IMR-90 (cell line): ENCODE results near the gene WDR48. TPM values are rescaled to one million over a fixed set of nuclear protein-coding genes. Genes with fewer than 3 reads are reported as not detected.

Source experiments
- ATAC-seq: fragments of 200-7000 bp; cut with Tn5 transposase; 2 replicates; pipeline ENCODE4 v1.9.1; 2020; ENCODE audit warnings: low read depth, mild to moderate bottlenecking, moderate library complexity
- BruUV-seq: library from RNA; stranded (reverse); fragments of 400-500 nt; replicated peaks from 2 replicates; lab custom pipeline; 2021; lab: Mats Ljungman, UMichigan
- CTCF ChIA-PET: fragments of 300-600 bp; formaldehyde crosslinking; extraction: SDS; loops from one replicate; lab custom pipeline; 2021; ENCODE audit warnings: antibody characterized with exemption; lab: Yijun Ruan, JAX
- POLR2A ChIA-PET: fragments of 300-600 bp; sonication (Branson Sonifier 250); formaldehyde crosslinking; loops from one replicate; lab custom pipeline; 2022; ENCODE audit warnings: antibody characterized with exemption; ENCODE audit not compliant: unreplicated experiment; lab: Charles Lee
- DNase-seq: peaks from one replicate; pipeline ENCODE4 v3.0.0; 2013
- H2AFZ ChIP-seq: replicated peaks from 2 replicates; pipeline ENCODE3; 2013; ENCODE audit warnings: low read length, mild to moderate bottlenecking; ENCODE audit not compliant: poor library complexity
- H2AK5ac ChIP-seq: 2 replicates; pipeline ENCODE4 v1.6.1; 2013; ENCODE audit warnings: low read depth, low read length, inconsistent platforms
- H2AK9ac ChIP-seq: replicated peaks from 2 replicates; pipeline ENCODE3; 2013; ENCODE audit warnings: mild to moderate bottlenecking, low read depth, low read length, moderate library complexity; ENCODE audit not compliant: poor library complexity
- H2BK120ac ChIP-seq: 2 replicates; pipeline ENCODE4 v1.6.1; 2013; ENCODE audit warnings: low read depth, low read length, inconsistent platforms
- H2BK15ac ChIP-seq: 3 replicates; pipeline ENCODE4 v1.6.1; 2013; ENCODE audit warnings: low read depth, low read length, inconsistent platforms
- H2BK20ac ChIP-seq: 2 replicates; pipeline ENCODE4 v1.6.1; 2013; ENCODE audit warnings: low read depth, mild to moderate bottlenecking, inconsistent platforms, low read length, moderate library complexity
- H2BK5ac ChIP-seq: 2 replicates; pipeline ENCODE4 v1.6.1; 2013; ENCODE audit warnings: mild to moderate bottlenecking, low read depth, low read length, inconsistent platforms; ENCODE audit not compliant: poor library complexity, severe bottlenecking
- H3K14ac ChIP-seq: replicated peaks from 2 replicates; pipeline ENCODE4 v1.6.1; 2013; ENCODE audit warnings: low read depth, low read length, inconsistent platforms
- H3K18ac ChIP-seq: 2 replicates; pipeline ENCODE4 v1.6.1; 2013; ENCODE audit warnings: low read depth, low read length, control low read depth
- H3K23ac ChIP-seq: 2 replicates; pipeline ENCODE4 v1.6.1; 2013; ENCODE audit warnings: low read depth, low read length, inconsistent platforms
- H3K27ac ChIP-seq: 2 replicates; pipeline ENCODE4 v1.5.1; 2013; ENCODE audit warnings: mild to moderate bottlenecking, control low read depth, low read length; ENCODE audit not compliant: insufficient read depth
- H3K27me3 ChIP-seq: 2 replicates; pipeline ENCODE4 v1.6.1; 2013; ENCODE audit warnings: low read length; ENCODE audit not compliant: control insufficient read depth, insufficient read depth
- H3K36me3 ChIP-seq: 2 replicates; pipeline ENCODE4 v1.6.1; 2013; ENCODE audit warnings: low read length, mixed read lengths; ENCODE audit not compliant: control insufficient read depth, insufficient read depth
- H3K4ac ChIP-seq: 2 replicates; pipeline ENCODE4 v1.6.1; 2013; ENCODE audit warnings: low read depth, low read length, inconsistent platforms
- H3K4me1 ChIP-seq: 2 replicates; pipeline ENCODE4 v1.6.1; 2013; ENCODE audit warnings: low read length, mixed read lengths; ENCODE audit not compliant: control insufficient read depth, insufficient read depth
- H3K4me2 ChIP-seq: 2 replicates; pipeline ENCODE4 v1.6.1; 2013; ENCODE audit warnings: low read depth, mild to moderate bottlenecking, control low read depth, low read length, moderate library complexity
- H3K4me3 ChIP-seq: 2 replicates; pipeline ENCODE4 v1.5.1; 2013; ENCODE audit warnings: low read depth, mild to moderate bottlenecking, control low read depth, low read length, moderate library complexity; ENCODE audit not compliant: insufficient read depth
- H3K56ac ChIP-seq: 2 replicates; pipeline ENCODE4 v1.6.1; 2013; ENCODE audit warnings: low read length, inconsistent platforms; ENCODE audit not compliant: insufficient read depth; ENCODE audit errors: extremely low read depth
- H3K79me1 ChIP-seq, 2 experiments: 2 replicates each; pipeline ENCODE4 v1.6.1; 2013; ENCODE audit warnings: low read length in 2 of 2, inconsistent platforms in 1 of 2, low read depth in 1 of 2
- H3K9ac ChIP-seq: 2 replicates; pipeline ENCODE4 v1.6.1; 2013; ENCODE audit warnings: low read depth, low read length, control low read depth
- H3K9me1 ChIP-seq: 2 replicates; pipeline ENCODE4 v1.6.1; 2013; ENCODE audit warnings: low read length, inconsistent platforms; ENCODE audit not compliant: insufficient read depth
- H3K9me3 ChIP-seq: 2 replicates; pipeline ENCODE4 v1.6.1; 2013; ENCODE audit warnings: low read length; ENCODE audit not compliant: control insufficient read depth, insufficient read depth
- H4K20me1 ChIP-seq: 2 replicates; pipeline ENCODE4 v1.6.1; 2013; ENCODE audit warnings: low read length, inconsistent platforms; ENCODE audit not compliant: insufficient read depth
- H4K5ac ChIP-seq: 2 replicates; pipeline ENCODE4 v1.6.1; 2013; ENCODE audit warnings: mild to moderate bottlenecking, low read depth, low read length, control low read depth
- H4K8ac ChIP-seq, 2 experiments: 2 replicates each; pipeline ENCODE4 v1.6.1; 2013; ENCODE audit warnings: low read depth in 2 of 2, low read length in 2 of 2, control low read depth in 1 of 2, inconsistent platforms in 1 of 2
- H4K91ac ChIP-seq: 2 replicates; pipeline ENCODE4 v1.6.1; 2013; ENCODE audit warnings: low read depth, low read length, inconsistent platforms; ENCODE audit not compliant: insufficient read depth
- BHLHE40 ChIP-seq: fragments of 150-350 bp; IDR thresholded peaks from 2 replicates; pipeline ENCODE4 v1.6.1; 2016; ENCODE audit warnings: mild to moderate bottlenecking, low read depth, low read length
- CEBPB ChIP-seq: IDR thresholded peaks from 2 replicates; pipeline ENCODE4 v1.6.1; 2012; ENCODE audit warnings: low read depth, low read length, improper control_type of control experiment
- MAFK ChIP-seq: IDR thresholded peaks from 2 replicates; pipeline ENCODE4 v1.6.1; 2012; ENCODE audit warnings: low read depth, low read length, improper control_type of control experiment
- MAZ ChIP-seq: IDR thresholded peaks from 2 replicates; pipeline ENCODE4 v1.6.1; 2012; ENCODE audit warnings: low read depth, mild to moderate bottlenecking, low read length, improper control_type of control experiment, moderate library complexity, borderline replicate concordance
- MXI1 ChIP-seq: IDR thresholded peaks from 2 replicates; pipeline ENCODE4 v1.6.1; 2012; ENCODE audit warnings: low read depth, mild to moderate bottlenecking, low read length, moderate library complexity, borderline replicate concordance
- NFE2L2 ChIP-seq: fragments of 150-350 bp; IDR thresholded peaks from 2 replicates; pipeline ENCODE4 v1.6.1; 2016; ENCODE audit warnings: low read depth, mild to moderate bottlenecking, low read length
- RAD21 ChIP-seq: IDR thresholded peaks from 2 replicates; pipeline ENCODE4 v1.6.1; 2012; ENCODE audit warnings: low read length, improper control_type of control experiment
- RCOR1 ChIP-seq: IDR thresholded peaks from 2 replicates; pipeline ENCODE4 v1.6.1; 2012; ENCODE audit warnings: mild to moderate bottlenecking, low read length, improper control_type of control experiment; ENCODE audit not compliant: insufficient replicate concordance
- RFX5 ChIP-seq: IDR thresholded peaks from 2 replicates; pipeline ENCODE4 v1.8.0; 2012; ENCODE audit warnings: low read depth, mild to moderate bottlenecking, low read length, moderate library complexity
- SMC3 ChIP-seq: fragments of 150-350 bp; IDR thresholded peaks from 2 replicates; pipeline ENCODE4 v1.6.1; 2016; ENCODE audit warnings: low read depth, mild to moderate bottlenecking, antibody characterized with exemption, low read length, moderate library complexity
- WGBS, 2 experiments: methylation state at CpG; one replicate each; pipeline versions ENCODE4 v1.1.5 to v1.1.7; 2013; ENCODE audit warnings: missing lambda C conversion rate in 2 of 2; ENCODE audit not compliant: insufficient read length in 1 of 2; ENCODE audit errors: extremely low coverage in 2 of 2; 5-methylcytosine and 5-hydroxymethylcytosine counted together
- dilution Hi-C: fragments of 300-500 bp; cut with HindIII; formaldehyde crosslinking; loops from one replicate; pipeline ENCODE4 v1.14.3; 2018; ENCODE audit warnings: low sequenced_read_pairs; ENCODE audit not compliant: unreplicated experiment
- in situ Hi-C: fragments of 300-500 bp; cut with MboI; formaldehyde crosslinking; loops from 3 replicates; pipeline ENCODE4 v1.14.3; 2019; ENCODE audit warnings: low sequenced_read_pairs, inconsistent platforms, mixed read lengths
- intact Hi-C: fragments of 100-400 bp; cut with micrococcal nuclease; formaldehyde crosslinking; loops from 2 replicates; pipeline ENCODE4 v1.10.0; 2022
- polyA plus RNA-seq, 3 experiments: library from polyadenylated mRNA; depleted of rRNA; stranded (reverse); fragments of >200 nt; gene quantifications; 2 replicates each; pipeline ENCODE4 v1.2.3, GENCODE V29; 2012; ENCODE audit warnings: low replicate concordance in 1 of 3
- total RNA-seq: library from RNA; depleted of rRNA; stranded (reverse); fragments of >200 nt; gene quantifications from 2 replicates; pipeline ENCODE4 v1.2.3, GENCODE V29; 2012

WDR48 gene
- total and polyA plus RNA-seq, 2 of the 4 experiments (the other 2 are of a cell fraction), result 14.4 to 41.2 TPM

DNA sequence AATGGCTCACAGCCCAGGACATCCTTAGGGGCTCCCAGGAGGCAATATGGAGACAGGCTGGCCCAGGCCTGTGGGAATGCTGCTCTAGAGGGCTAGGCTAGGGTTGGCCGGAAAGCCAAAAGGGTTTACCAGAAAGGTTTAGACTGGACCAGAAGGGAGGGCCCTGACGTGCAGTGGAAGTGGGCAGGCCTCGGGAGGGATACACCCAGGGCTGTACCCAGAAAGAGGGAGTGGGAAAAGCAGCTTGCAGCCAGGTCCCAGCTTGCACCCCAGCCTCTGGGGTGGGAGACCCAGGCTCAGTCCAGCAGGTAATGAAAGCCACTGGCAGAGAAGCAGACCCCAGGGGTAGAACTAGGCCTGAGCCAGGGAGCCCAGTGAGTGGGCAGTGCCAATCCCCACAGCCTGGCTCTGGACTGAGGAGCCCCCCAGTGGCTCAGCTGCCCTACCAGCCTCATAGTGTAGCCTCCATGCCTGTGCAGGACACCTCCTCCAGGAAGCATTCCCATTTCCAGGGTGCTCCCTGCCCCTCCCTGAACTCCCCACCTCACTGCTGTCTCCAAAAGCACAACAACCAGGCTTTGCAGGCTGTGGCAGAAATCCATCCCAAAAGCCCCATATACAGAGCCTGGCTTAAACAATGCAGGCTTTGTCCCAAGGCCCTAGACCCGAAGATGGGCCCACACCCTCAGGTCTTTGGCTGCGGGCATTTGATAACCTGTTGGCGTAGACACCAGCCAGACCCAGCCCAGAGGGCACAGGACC lies 52.2 kb downstream of the WDR48 start:
- dilution Hi-C loops, result no loop called here
- no peak overlapping the region for H3K27ac ChIP-seq

More for the DNA sequence above, 52.2 kb downstream of the WDR48 start:
- intact Hi-C loops (no loop called here), in situ Hi-C loops (no loop called here)
- Histone ChIP-seq H4K5ac (no peak overlapping the region), H4K20me1 (peaks cover 59% of the 10 kb centered on the region), H4K91ac (no peak overlapping the region), H3K4me3 (no peak overlapping the region), H2AK9ac (peak overlapping the region; percentile 25), H3K4me2 (no peak overlapping the region), H3K23ac (no peak overlapping the region), H2BK120ac (no peak overlapping the region), H3K79me1 (peaks cover 17 to 65% of the 10 kb centered on the region in 2 experiments), H3K9me3 (no peaks in the 10 kb centered on the region), H2BK20ac (no peak overlapping the region), H3K14ac (no peak overlapping the region), H3K56ac (no peak overlapping the region), H2BK15ac (no peak overlapping the region), H3K4ac (no peak overlapping the region), H2AFZ (no peak overlapping the region), H4K8ac (no peak overlapping the region), H3K9me1 (peaks cover 8% of the 10 kb centered on the region), H3K9ac (no peak overlapping the region), H3K36me3 (peaks cover 15% of the 10 kb centered on the region), H3K4me1 (peaks cover 4% of the 10 kb centered on the region; the same call in 1 of the 2 replicates), H3K18ac (no peak overlapping the region), H2BK5ac (no peak overlapping the region), H2AK5ac (no peak overlapping the region), H3K27me3 (no peaks in the 10 kb centered on the region)
- TF ChIP-seq SMC3 (no peak), BHLHE40 (no peak), MXI1 (no peak), RAD21 (no peak), MAFK (no peak), CEBPB (no peak), RFX5 (no peak), MAZ (no peak), NFE2L2 (no peak), RCOR1 (no peak)
- 90% methylated on average over 2 of the region's 6 CpGs; no CpG with 5 or more reads in 1 of the 2 experiments for WGBS, 2 experiments
- no peak for DNase-seq
- ATAC-seq, result no peak
- BruUV-seq, result no TSS peak
- ChIA-PET CTCF (no interaction called here), POLR2A (interaction anchor here (0.6 kb wide), 1 partner anchor 12 kb away, joined by 3 read pairs; no protein-coding TSS in a partner anchor)
